ENCODE data around the gene ESR2. TPM values are rescaled to one million over a fixed set of nuclear protein-coding genes. Genes with fewer than 3 reads are reported as not detected.

The ESR2 gene
- total and polyA plus RNA-seq, 2 of the 8 experiments (the other 6 are each of a cell fraction or from before 2014, with no cell fraction given) = 0.19 to 0.23 TPM

GRCh38 chr14:64184103-64184729 is 110.0 kb downstream of the ESR2 start:
- no peak for FAIRE-seq
- no peak overlapping the region for H2AK5ac ChIP-seq (ENCODE audit: low read depth, low read length)

More at GRCh38 chr14:64184103-64184729, 110.0 kb downstream of the ESR2 start:
- Histone ChIP-seq H3K4ac (replicated peaks; ENCODE audit: insufficient read length, low read depth, low read length) (no peak overlapping the region), H2BK12ac (ENCODE audit: low read depth, low read length) (no peak overlapping the region), H3K36me3 (ENCODE audit: control insufficient read depth in 2 of 4, insufficient read depth in 4 of 4, low read length in 3 of 4) (peaks cover 0 to 23% (median 5%) of the 10 kb centered on the region in 4 experiments; a peak in 5 of 8 replicates), H3K4me1 (replicated peaks in 1 of 4; ENCODE audit: control insufficient read depth in 3 of 4, insufficient read depth in 4 of 4, low read length in 3 of 4) (peaks cover 0 to 13% (median 7%) of the 10 kb centered on the region in 4 experiments; a peak in 3 of 7 replicates), H3K79me2 (ENCODE audit: control insufficient read depth in 1 of 2, insufficient read depth in 2 of 2, low read length in 2 of 2) (no peaks in the 10 kb centered on the region), H2BK20ac (ENCODE audit: low read length) (no peak overlapping the region), H2BK120ac (replicated peaks; ENCODE audit: low read depth, low read length) (no peak overlapping the region), H3K9ac (replicated peaks in 1 of 4; ENCODE audit: extremely low read depth in 1 of 4, low read depth in 3 of 4, low read length in 3 of 4) (no peak overlapping the region), H3K18ac (ENCODE audit: extremely low read depth, low read length) (no peak overlapping the region), H3K27ac (ENCODE audit: low read depth, low read length) (no peak overlapping the region), H3K9me3 (ENCODE audit: insufficient read depth in 2 of 2, low read depth in 1 of 2, low read length in 1 of 2) (peaks cover 12 to 20% of the 10 kb centered on the region in 2 experiments; a peak in 3 of 4 replicates), H3K14ac (ENCODE audit: insufficient read length) (no peak overlapping the region), H3K23ac (ENCODE audit: insufficient read length) (no peak overlapping the region), H4K91ac (replicated peaks; ENCODE audit: insufficient read length, low read length) (no peak overlapping the region), H3K23me2 (ENCODE audit: low read depth, low read length) (no peaks in the 10 kb centered on the region; the same call in none of the 2 replicates), H3K4me3 (ENCODE audit: extremely low read depth in 1 of 4, insufficient read depth in 2 of 4, low read depth in 3 of 4, low read length in 4 of 4) (no peak overlapping the region), H3K56ac (replicated peaks; ENCODE audit: insufficient read length, low read depth, low read length) (no peak overlapping the region), H3K79me1 (ENCODE audit: low read depth, low read length) (no peaks in the 10 kb centered on the region; the same call in 1 of the 2 replicates), H4K20me1 (replicated peaks in 1 of 2; ENCODE audit: control insufficient read depth in 1 of 2, insufficient read depth in 2 of 2, low read length in 2 of 2) (no peaks in the 10 kb centered on the region), H4K8ac (ENCODE audit: extremely low read depth, insufficient read depth, low read length) (no peak overlapping the region; the same call in 1 of the 2 replicates), H3K27me3 (replicated peaks in 1 of 4; ENCODE audit: control insufficient read depth in 3 of 4, extremely low read depth in 1 of 4, insufficient read depth in 3 of 4, low read length in 3 of 4) (no peaks in the 10 kb centered on the region), H2AFZ (ENCODE audit: low read length) (no peak overlapping the region), H2BK5ac (ENCODE audit: low read depth, low read length) (no peak overlapping the region), H3K4me2 (ENCODE audit: insufficient read depth in 1 of 2, low read depth in 2 of 2, low read length in 2 of 2) (no peak overlapping the region), H2BK15ac (ENCODE audit: low read length) (no peak overlapping the region), H4K5ac (ENCODE audit: insufficient read length, low read depth, low read length) (no peak overlapping the region)
- ChIA-PET POLR2A (ENCODE audit: partially characterized antibody) (interaction anchor here (0.7 kb wide), 1 partner anchor 114 kb away, joined by 3 read pairs; no protein-coding TSS in a partner anchor), CTCF (ENCODE audit: partially characterized antibody) (interaction anchor here (1.1 kb wide), 1 partner anchor 119 kb away, joined by 3 read pairs; no protein-coding TSS in a partner anchor)
- DNase-seq (ENCODE audit: low read depth in 1 of 2, low spot score in 2 of 2) = no peak
- WGBS, 2 experiments (ENCODE audit: extremely low coverage in 1 of 2, insufficient coverage in 1 of 2, insufficient read length in 1 of 2, insufficient replicate concordance in 2 of 2, low coverage in 1 of 2, low lambda C conversion rate in 2 of 2, missing lambda C conversion rate in 1 of 2) = 89% methylated on average over 7 of the region's 7 CpGs; no CpG with 5 or more reads in 1 of the 2 experiments
- TF ChIP-seq SAP30 (IDR thresholded peaks at IDR 0.05; ENCODE audit: insufficient read depth, insufficient replicate concordance, low read length) = no peak
- no peak for TF ChIP-seq HDAC2 (IDR thresholded peaks at IDR 0.05; ENCODE audit: borderline replicate concordance in 1 of 2, low read depth in 2 of 2, low read length in 2 of 2)
- no peak for TF ChIP-seq EZH2 (IDR thresholded peaks at IDR 0.05; ENCODE audit: low read depth, low read length, severe bottlenecking)
- TF ChIP-seq SP2 (IDR thresholded peaks at IDR 0.05; ENCODE audit: low read length) = no peak
- TF ChIP-seq BCL11A (IDR thresholded peaks at IDR 0.05; ENCODE audit: low read depth in 2 of 2, low read length in 2 of 2) = no peak
- no peak for TF ChIP-seq RNF2 (IDR thresholded peaks at IDR 0.05; ENCODE audit: borderline replicate concordance, low read depth, low read length, missing control alignments, poor library complexity, severe bottlenecking)
- no peak for TF ChIP-seq MAX (IDR thresholded peaks at IDR 0.05)
- TF ChIP-seq SIX5 (IDR thresholded peaks at IDR 0.05; ENCODE audit: low read depth, low read length) = no peak
